GM19328 (cell line): ENCODE measurements around the gene SLC25A53.
"Not testable (repeated sequence)": the region's sequence is repeated elsewhere in the genome, so short reads cannot be mapped to it uniquely, and the experiment has no call there.

ENCODE experiments used
- ATAC-seq: cut with Tn5 transposase; IDR thresholded peaks from one replicate; pipeline ENCODE4 v1.9.1; 2021; ENCODE audit warnings: mild to moderate bottlenecking, moderate library complexity; ENCODE audit not compliant: unreplicated experiment

The SLC25A53 gene

DNA sequence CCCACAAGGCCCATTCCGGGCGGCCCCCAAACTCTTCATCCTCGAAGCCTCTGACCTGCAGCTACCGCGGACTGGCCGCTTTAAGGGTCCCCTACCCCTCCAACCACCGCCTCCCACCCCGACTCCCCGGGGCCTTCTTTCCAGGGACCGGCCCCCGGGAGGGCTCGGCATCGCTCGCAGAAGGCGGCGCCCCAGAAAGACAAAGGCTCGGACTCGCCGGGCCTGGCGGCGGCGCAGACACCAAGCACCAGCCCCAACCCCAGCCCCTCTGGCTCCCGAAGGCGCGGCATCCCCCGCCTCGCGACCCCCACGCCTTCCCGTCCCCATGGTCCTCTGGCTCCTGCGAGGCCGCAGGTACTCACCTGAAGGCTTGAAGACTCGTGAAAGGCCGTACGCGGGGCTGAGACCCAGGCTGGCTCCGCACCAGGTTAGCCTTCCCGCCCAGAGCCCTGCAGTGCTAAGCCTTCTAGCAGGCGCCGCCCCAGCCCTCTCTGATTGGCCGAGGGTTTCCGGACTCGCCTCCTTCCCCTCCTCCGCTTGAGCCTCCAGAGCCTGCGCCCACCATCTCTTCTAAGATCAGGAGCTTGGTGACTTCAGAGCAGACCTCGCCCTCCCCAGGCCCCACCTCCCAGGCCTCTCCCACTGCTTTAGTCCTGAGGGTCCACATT is 80.9 kb downstream of the SLC25A53 start, which contains the start of gene TMSB15C:
TSS of gene TMSB15C (minus strand) at position 459 of the 668 bp plus-strand sequence.
- peak; percentile 99 for ATAC-seq

DNA sequence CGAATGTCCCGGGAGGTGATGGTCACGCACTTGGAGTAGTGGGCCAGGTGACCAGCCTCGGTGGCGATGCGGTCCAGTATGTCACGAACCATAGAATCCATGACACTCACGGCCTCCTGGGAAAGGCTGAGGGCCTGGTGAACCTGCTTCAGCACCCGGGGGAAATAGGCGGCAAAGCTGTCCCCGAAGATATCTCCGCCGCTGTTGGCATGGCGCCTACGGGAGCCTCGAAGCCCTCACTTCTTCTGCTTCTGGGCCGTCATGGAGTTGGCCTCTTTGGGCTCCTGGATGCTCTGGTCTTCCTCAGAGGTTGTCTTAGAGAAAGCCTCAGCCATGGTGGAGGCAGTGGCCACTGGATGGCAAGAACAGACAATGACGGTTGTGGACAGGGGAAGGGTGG is 94.2 kb downstream of the SLC25A53 start:
- not testable (repeated sequence) for ATAC-seq

DNA sequence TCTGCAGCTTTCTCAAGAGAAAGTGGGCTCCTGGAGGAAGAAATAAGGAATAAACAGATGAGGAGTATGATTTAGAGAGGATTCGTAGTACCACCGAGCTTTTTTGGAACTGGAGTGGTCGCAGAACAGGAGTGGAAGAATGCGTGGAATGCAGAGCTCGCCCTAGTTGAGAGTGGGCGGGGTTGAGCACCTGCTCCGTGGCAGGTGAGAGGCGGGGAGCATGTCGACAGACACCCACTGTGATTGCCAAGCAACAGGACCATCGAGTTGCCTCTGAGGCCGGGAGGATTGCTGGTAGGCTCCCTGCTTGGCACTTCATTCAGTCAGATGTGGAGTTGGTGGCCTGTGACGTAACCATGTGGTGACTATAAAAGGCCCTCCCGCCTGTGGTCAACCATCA is 101.9 kb downstream of the SLC25A53 start:
- not testable (repeated sequence) for ATAC-seq
